CD4-positive, alpha-beta T cell treated with Interleukin-1 beta for 1 hour (primary cell): ENCODE measurements around the gene OTOG.
"Not testable (repeated sequence)": the region's sequence is repeated elsewhere in the genome, so short reads cannot be mapped to it uniquely, and the experiment has no call there.

ENCODE experiments used
- DNase-seq, 2 donors: peaks; one replicate each; pipeline ENCODE4 v3.0.0-alpha.2; 2020 to 2022

The OTOG gene

GRCh38 chr11:17607591-17608570 is 60.8 kb downstream of the OTOG start:
- DNase-seq, result no peak

- DNase-seq, result no peak
Measured at GRCh38 chr11:17608821-17609220, 61.8 kb downstream of the OTOG start.

GRCh38 chr11:17609291-17610084 is 62.4 kb downstream of the OTOG start:
- no peak for DNase-seq

- no peak for DNase-seq
Measured at GRCh38 chr11:17610085-17610894, 63.2 kb downstream of the OTOG start.

- no peak for DNase-seq
Measured at GRCh38 chr11:17611049-17611448, 64.0 kb downstream of the OTOG start.

- no peak for DNase-seq
Measured at GRCh38 chr11:17611503-17612220, 64.6 kb downstream of the OTOG start.

- DNase-seq, result no peak
Measured at GRCh38 chr11:17612221-17613188, 65.4 kb downstream of the OTOG start.

GRCh38 chr11:17613428-17613962 is 66.4 kb downstream of the OTOG start:
- no peak for DNase-seq

GRCh38 chr11:17613983-17614382 is 66.9 kb downstream of the OTOG start:
- no peak for DNase-seq

GRCh38 chr11:17622711-17623110 is 75.7 kb downstream of the OTOG start:
- not testable (repeated sequence) for DNase-seq

- DNase-seq, result no peak
Measured at GRCh38 chr11:17629113-17629512, 82.1 kb downstream of the OTOG start.

- no peak for DNase-seq
Measured at GRCh38 chr11:17630936-17631335, 83.9 kb downstream of the OTOG start.

GRCh38 chr11:17631702-17632365 is 84.8 kb downstream of the OTOG start:
- no peak for DNase-seq

- DNase-seq, result no peak
Measured at GRCh38 chr11:17633279-17633986, 86.4 kb downstream of the OTOG start.

- DNase-seq, result no peak
Measured at GRCh38 chr11:17633987-17634775, 87.1 kb downstream of the OTOG start.

- DNase-seq, result no peak
Measured at GRCh38 chr11:17634776-17635550, 87.9 kb downstream of the OTOG start.

GRCh38 chr11:17635551-17635938 is 88.5 kb downstream of the OTOG start:
- DNase-seq, result no peak

- DNase-seq, result no peak
Measured at GRCh38 chr11:17636721-17637120, 89.7 kb downstream of the OTOG start.
